Measurements from ENCODE around the gene MSRB2. TPM values are rescaled to one million over a fixed set of nuclear protein-coding genes. Genes with fewer than 3 reads are reported as not detected.

The MSRB2 gene
- total RNA-seq, 4 donors from 2014 or later = 4.7 to 13.4 (median 9.4) TPM

- no peak for DNase-seq (ENCODE audit: low spot score in 2 of 2)
Measured at GRCh38 chr10:23081221-23081750, 14.1 kb upstream of the MSRB2 start.

GRCh38 chr10:23081891-23082290, 13.5 kb upstream of the MSRB2 start:
- Histone ChIP-seq H3K27me3 (peaks cover 9% of the 10 kb centered on the region), H3K4me1 (peaks cover 9% of the 10 kb centered on the region), H3K4me3 (no peak overlapping the region), H3K27ac (no peak overlapping the region), H3K36me3 (no peaks in the 10 kb centered on the region), H3K9me3 (no peaks in the 10 kb centered on the region)
- 79% methylated on average over 4 of the region's 4 CpGs for WGBS
- TF ChIP-seq CTCF (IDR thresholded peaks at IDR 0.05) (no peak), POLR2AphosphoS5 (IDR thresholded peaks at IDR 0.05) (no peak), EP300 (IDR thresholded peaks at IDR 0.05) (no peak), POLR2A (IDR thresholded peaks at IDR 0.05) (no peak)
- no peak for DNase-seq (ENCODE audit: low spot score in 2 of 2)

More at GRCh38 chr10:23081221-23081750, 14.1 kb upstream of the MSRB2 start:
- Histone ChIP-seq H3K36me3 (no peaks in the 10 kb centered on the region), H3K4me1 (peaks cover 9% of the 10 kb centered on the region), H3K4me3 (no peak overlapping the region), H3K27me3 (peaks cover 9% of the 10 kb centered on the region), H3K9me3 (no peaks in the 10 kb centered on the region), H3K27ac (no peak overlapping the region)
- TF ChIP-seq POLR2AphosphoS5 (IDR thresholded peaks at IDR 0.05) (no peak), CTCF (IDR thresholded peaks at IDR 0.05) (no peak), EP300 (IDR thresholded peaks at IDR 0.05) (no peak), POLR2A (IDR thresholded peaks at IDR 0.05) (no peak)
- 25% methylated on average over 7 of the region's 7 CpGs for WGBS

- Histone ChIP-seq H3K36me3 (no peaks in the 10 kb centered on the region), H3K4me3 (no peak overlapping the region), H3K9me3 (no peaks in the 10 kb centered on the region), H3K27ac (no peak overlapping the region), H3K4me1 (no peaks in the 10 kb centered on the region), H3K27me3 (no peaks in the 10 kb centered on the region)
- no peak for DNase-seq (ENCODE audit: low spot score in 2 of 2)
- TF ChIP-seq POLR2A (IDR thresholded peaks at IDR 0.05) (no peak), CTCF (IDR thresholded peaks at IDR 0.05) (no peak), EP300 (IDR thresholded peaks at IDR 0.05) (no peak), POLR2AphosphoS5 (IDR thresholded peaks at IDR 0.05) (no peak)
Measured at GRCh38 chr10:23088609-23089008, 6.8 kb upstream of the MSRB2 start.

- no peak for TF ChIP-seq CTCF (IDR thresholded peaks at IDR 0.05)
- TF ChIP-seq POLR2A (IDR thresholded peaks at IDR 0.05) = no peak
- no peak for TF ChIP-seq POLR2AphosphoS5 (IDR thresholded peaks at IDR 0.05)
- TF ChIP-seq EP300 (IDR thresholded peaks at IDR 0.05) = no peak
- Histone ChIP-seq H3K4me3 (peak overlapping the region; percentile 93), H3K4me1 (peaks cover 23% of the 10 kb centered on the region), H3K9me3 (no peaks in the 10 kb centered on the region), H3K27ac (peak overlapping the region; percentile 97), H3K36me3 (no peaks in the 10 kb centered on the region), H3K27me3 (no peaks in the 10 kb centered on the region)
- DNase-seq (ENCODE audit: low spot score in 2 of 2) = no peak
- WGBS = 10% methylated on average over 8 of the region's 8 CpGs
Measured at GRCh38 chr10:23094786-23095403, 484 bp upstream of the MSRB2 start.

GRCh38 chr10:23095966-23096801, 805 bp downstream of the MSRB2 start:
- Histone ChIP-seq H3K27me3 (no peaks in the 10 kb centered on the region), H3K4me1 (peaks cover 27% of the 10 kb centered on the region), H3K36me3 (no peaks in the 10 kb centered on the region), H3K4me3 (peak overlapping the region; percentile 93), H3K27ac (peak overlapping the region; percentile 97), H3K9me3 (no peaks in the 10 kb centered on the region)
- WGBS = 9% methylated on average over 20 of the region's 21 CpGs
- no peak for TF ChIP-seq CTCF (IDR thresholded peaks at IDR 0.05)
- TF ChIP-seq POLR2A (IDR thresholded peaks at IDR 0.05) = no peak
- TF ChIP-seq EP300 (IDR thresholded peaks at IDR 0.05) = no peak
- TF ChIP-seq POLR2AphosphoS5 (IDR thresholded peaks at IDR 0.05) = no peak
- peak in 1 of 2 donors; percentile 74 for DNase-seq (ENCODE audit: low spot score in 2 of 2)

All from suprapubic skin (tissue), 4 donors.